GM15510 (cell line): Measurements from ENCODE around the gene APEX1.

ENCODE experiments used
- POLR2A ChIP-seq: IDR thresholded peaks from 3 replicates; pipeline ENCODE4 v1.6.1; 2011; ENCODE audit warnings: borderline replicate concordance; ENCODE audit not compliant: insufficient read length; ENCODE audit errors: extremely low read depth

Gene APEX1

GRCh38 chr14:20454516-20455354, at the start of gene APEX1, which contains the start of gene OSGEP:
TSS of gene APEX1 (plus strand) at chr14:20455226. CDS start at chr14:20455646, 420 bp downstream.
TSS of gene OSGEP (minus strand) at chr14:20454812. CDS start at chr14:20454683, 129 bp downstream.
- TF ChIP-seq POLR2A, result peak; percentile 76

GRCh38 chr14:20409226-20409625, 45.8 kb upstream of the APEX1 start:
- no peak for TF ChIP-seq POLR2A

- no peak for TF ChIP-seq POLR2A
Measured at GRCh38 chr14:20412411-20412810, 42.6 kb upstream of the APEX1 start.

- TF ChIP-seq POLR2A, result peak; percentile 73
Measured at GRCh38 chr14:20412876-20413743, 41.9 kb upstream of the APEX1 start, which contains the start of gene TEP1. TSS of gene TEP1 (minus strand) at chr14:20413501. CDS start at chr14:20408439, 5,062 bp downstream.

- TF ChIP-seq POLR2A, result no peak
Measured at GRCh38 chr14:20413744-20414082, 41.3 kb upstream of the APEX1 start.

- no peak for TF ChIP-seq POLR2A
Measured at GRCh38 chr14:20415782-20416206, 39.2 kb upstream of the APEX1 start.

- no peak for TF ChIP-seq POLR2A
Measured at GRCh38 chr14:20416223-20416622, 38.8 kb upstream of the APEX1 start.

GRCh38 chr14:20417250-20418186, 37.5 kb upstream of the APEX1 start:
- no peak for TF ChIP-seq POLR2A

- no peak for TF ChIP-seq POLR2A
Measured at GRCh38 chr14:20418501-20418909, 36.5 kb upstream of the APEX1 start.

GRCh38 chr14:20419419-20419818, 35.6 kb upstream of the APEX1 start:
- TF ChIP-seq POLR2A, result no peak

- no peak for TF ChIP-seq POLR2A
Measured at GRCh38 chr14:20421267-20421666, 33.8 kb upstream of the APEX1 start.

GRCh38 chr14:20422886-20423285, 32.1 kb upstream of the APEX1 start:
- no peak for TF ChIP-seq POLR2A

- TF ChIP-seq POLR2A, result no peak
Measured at GRCh38 chr14:20424851-20425250, 30.2 kb upstream of the APEX1 start.
